ENCODE results near the gene DENND1C.
A peak's percentile ranks its signal among the peaks of the same experiment; 100 is the strongest.

The DENND1C gene

DNA sequence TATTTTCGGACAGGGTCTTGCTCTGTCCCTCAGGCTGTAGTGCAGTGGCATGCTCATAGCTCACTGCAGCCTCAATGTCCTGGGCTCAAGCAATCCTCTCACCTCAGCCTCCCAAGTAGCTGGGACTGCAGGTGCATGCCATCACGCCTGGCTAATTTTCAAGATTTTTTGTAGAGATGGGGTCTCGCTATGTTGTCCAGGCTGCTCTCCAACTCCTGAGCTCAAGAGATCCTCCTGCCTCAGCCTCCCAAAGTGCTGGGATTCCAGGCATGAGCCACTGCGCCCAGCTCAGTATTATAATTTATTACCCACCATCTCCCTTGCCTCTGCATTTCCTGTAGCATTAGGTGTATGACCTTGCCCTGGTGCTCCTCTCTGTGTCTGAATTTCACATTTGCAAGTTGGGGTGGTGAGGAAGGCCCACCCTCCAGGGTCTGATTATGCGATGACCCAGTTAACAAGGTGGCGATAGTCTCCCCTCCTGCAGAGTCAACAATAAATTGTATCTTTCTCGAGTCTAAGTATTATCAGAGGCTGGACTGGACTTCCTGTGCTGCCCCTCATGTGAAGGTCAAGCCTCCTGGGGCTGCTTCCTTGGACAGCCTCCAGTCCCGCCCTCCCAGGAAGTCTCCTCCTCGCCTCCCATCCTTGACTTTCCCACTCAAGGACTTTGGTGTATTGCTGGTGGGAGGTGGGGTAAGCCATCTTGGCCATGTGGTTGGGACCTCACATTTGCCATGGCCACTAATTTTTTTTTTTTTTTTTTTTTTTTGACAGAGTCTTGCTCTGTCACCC, 22.0 kb upstream of the DENND1C start:
- DNase-seq = no peak

DNA sequence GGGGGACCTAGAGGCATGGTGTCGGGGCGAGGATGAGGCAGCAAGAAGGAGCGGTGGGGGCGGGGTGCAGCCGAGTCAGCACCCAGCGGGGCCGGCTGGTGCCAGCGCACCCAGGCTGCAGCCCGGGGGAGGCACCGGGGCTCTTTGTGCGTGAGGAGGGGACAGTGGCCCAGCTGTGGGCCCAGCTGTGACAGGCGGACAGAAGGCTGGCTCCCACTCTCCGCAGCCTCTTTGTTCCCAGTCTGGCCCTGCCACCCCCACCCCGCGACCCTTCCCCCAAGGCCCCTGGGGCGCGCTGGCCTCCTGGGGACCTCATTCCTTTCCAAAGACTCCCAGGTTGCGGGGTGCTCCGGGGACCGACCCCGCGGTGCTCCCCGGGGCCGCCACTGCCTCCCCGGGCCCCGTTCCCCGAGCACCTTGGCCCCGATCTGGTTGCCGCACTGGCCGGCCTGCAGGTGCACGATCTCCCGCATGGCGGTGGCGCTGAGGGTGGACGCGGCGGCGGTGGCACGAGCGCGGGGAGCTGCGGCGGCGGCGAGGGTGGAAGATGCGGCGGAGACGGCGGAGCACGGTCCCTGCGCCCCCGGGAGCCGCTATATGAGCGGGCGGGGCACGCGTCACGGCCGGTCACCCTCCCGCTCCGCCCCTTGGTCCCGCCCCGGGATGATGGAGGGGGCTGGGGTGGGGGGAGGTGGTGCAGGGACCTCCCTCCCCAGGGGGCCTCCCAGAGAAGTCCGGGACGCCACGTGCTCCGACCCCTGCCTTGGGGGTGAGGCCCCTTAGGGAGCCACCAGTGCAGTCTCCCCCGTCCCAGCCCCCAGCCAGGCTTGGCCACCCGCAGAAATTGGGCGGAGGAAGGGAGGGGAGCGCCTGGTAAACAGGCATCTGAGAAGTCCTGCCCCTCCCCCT, 20.4 kb upstream of the DENND1C start, which contains the start of gene TUBB4A:
Gene TUBB4A (minus strand): TSS at position 570 of the 909 bp plus-strand sequence. CDS start 97 bp downstream, at position 473.
- DNase-seq = peak; percentile 17

DNA sequence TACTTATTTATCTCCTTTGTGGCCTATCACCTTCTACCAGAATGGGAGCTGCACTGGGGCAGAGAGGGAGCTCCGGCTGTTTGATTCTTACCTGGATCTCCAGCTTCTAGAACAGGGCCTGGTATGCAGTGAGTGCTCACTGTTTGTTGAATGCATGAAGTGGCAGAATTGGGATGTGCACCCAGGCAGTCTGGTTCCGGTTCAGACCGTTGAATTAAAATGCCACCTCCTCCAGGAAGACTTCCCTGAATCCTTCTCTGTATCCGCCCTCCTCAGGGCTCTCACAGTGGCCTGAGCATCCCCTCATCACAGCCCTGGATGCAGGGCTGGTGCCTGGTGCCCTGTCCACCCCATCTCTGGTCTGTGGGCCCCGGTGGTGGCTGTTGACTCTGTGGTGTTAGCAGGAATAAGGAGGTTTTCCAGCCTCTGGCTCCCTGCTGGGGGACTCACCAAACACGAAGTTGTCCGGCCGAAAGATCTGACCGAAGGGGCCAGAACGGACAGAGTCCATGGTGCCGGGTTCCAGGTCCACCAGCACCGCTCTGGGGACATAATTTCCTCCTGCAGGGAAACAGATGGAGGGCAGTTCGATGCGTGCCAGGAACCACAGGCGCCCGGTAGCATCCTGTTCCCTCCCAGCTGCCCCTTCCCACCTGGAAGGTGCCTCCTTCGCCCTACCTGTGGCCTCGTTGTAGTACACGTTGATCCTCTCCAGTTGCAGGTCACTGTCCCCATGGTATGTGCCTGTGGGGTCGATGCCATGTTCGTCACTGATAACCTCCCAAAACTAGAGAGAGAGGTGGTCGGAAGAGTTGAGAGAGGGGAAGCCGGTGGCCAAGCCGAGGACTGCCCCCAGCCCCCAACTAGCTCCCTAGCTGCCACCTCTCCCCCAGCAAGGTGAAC, 19.5 kb upstream of the DENND1C start:
- no peak for DNase-seq

DNA sequence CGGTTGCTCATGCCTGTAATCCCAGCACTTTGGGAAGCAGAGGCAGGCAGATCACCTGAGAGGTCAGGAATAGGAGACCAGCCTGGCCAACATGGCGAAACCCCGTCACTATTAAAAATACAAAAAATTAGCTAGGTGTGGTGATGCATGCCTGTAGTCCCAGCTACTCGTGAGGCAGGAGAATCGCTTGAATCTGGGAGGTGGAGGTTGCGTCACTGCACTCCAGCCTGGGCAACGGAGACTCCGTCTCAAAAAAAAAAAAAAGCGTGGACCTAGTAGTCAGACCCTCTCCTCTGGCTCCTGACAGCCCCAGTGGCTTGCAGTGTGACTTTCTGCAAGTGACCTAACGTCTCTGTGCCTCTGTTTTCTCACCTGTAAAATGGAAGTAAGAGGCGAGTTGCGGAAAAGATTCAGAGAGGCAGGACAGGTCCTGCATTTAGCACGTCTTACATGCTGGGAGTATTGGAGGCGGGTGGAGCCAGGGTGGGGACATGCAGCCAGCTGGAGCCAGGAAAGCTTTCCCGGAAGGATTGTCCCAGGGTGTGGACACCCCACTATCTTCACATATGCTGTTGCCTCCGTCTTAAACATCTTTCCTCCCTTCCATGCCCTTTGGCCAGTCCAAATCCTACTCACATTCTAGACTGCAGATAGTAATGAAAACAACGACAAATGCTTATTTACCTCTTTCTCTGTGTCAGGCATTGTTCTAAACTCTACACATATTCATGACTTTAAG, 17.6 kb upstream of the DENND1C start:
- no peak for DNase-seq

DNA sequence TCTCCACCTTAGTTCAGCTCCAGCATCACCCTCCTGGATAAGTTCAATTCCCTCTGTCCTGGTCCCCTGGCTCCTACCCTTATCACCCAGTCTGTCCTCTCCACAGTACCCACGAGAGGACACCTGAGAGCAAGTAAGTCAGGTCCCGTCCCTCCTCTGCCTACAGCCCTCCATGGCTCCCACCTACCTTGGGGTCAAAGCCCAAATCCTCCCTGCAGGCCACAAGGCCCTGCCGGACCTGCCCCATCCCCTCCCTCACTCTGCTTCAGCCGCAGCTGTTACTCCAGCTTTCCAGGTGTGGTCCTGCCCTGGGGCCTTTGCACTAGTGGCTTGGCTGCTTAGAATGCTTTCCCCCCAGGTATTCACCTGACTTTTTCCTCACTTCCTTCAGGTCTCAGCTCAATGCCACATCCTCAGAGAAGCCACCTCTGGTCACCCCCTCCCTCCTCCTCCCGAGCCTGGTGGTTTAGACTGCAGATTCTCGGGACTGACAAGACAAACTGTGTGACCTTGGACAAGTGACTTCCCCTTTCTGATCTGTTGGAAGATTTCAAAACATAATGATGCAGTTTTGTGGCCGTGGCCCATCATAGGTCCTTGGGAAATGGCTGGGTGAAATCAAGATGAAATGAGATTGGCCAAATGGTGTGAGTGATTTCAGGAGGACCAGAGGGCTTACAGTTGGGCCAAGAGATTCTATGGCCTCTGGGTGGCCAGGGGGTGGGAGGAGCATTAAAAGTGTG, 16.9 kb upstream of the DENND1C start:
- DNase-seq = no peak

DNA sequence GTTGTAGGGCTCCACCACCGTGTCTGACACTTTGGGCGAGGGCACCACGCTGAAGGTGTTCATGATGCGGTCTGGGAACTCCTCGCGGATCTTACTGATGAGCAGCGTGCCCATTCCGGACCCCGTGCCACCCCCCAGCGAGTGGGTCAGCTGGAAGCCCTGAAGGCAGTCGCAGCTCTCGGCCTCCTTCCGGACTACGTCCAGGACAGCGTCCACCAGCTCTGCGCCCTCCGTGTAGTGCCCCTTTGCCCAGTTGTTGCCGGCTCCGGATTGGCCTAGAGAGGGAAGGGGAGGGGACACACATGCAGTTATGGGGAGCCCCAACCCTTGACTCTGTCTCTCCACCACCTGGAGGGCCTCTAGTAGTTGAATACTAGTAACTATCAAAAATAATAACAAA, 14.4 kb upstream of the DENND1C start:
- no peak for DNase-seq

DNA sequence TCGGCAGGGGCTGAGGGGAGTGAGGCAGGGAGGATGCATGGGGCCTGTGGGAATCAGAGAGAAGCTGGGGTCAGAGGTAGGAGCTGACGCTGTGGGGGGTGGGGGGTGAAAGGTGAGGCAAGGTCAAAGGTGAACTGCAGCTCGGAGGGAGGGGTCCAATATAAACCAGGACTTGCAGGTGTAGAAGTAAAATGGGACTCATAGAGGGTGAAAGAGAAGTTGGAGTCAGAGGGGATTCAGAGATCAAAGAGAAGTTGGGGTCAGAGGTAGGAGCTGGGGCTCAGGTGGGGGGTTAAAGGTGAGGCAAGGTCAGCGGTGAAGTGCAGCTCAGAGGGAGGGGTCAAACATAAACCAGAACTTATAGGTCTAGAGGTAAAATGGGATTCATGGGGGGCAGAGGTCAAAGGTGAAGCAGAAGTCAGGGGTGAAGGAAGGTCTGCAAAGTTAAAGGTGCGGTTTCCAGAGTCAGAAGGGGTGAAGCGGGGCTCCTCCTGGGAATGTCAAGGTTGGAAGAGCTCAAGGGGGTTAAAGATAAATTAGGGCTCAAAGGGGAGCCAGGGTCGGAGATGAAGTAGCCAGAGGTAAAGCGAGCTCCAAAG, 12.9 kb upstream of the DENND1C start:
- no peak for DNase-seq

DNA sequence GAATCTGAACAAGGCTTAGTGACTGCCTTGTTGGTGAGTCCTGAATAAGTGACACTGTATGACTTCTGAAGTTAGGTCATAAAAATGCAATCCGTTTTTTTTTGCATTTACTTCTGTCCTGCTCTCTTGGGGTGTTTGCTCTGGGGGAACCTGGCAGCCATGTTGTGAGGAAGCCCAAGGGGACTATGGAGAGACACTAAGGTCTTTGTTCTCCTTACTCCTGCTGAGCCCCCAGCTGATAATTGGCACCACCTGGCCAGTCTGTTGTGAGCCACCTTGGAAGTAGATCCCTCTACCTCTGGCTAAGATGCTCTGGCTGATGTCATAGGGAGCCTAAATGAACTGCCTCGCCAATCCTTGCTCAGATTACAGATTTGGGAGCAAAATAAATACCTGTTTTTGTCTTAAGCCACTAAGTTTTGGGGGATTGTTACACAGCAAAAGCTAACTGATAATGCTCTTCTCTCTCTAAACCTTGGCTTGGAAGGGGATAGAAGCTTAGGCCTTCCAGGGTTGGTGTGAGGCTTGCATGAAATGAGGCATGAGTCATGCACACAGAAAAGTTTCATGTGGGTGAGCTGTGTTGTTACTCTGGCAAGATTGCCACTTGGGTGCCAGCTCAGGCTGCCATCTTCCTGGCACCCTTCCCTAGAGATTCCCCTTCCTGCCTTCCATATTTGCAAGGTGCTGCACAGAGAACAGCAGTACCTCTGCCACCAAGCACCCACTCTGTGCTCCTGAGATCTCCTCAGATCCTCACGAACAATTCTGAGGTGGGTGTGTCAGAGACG, 10.4 kb upstream of the DENND1C start:
- DNase-seq = no peak

DNA sequence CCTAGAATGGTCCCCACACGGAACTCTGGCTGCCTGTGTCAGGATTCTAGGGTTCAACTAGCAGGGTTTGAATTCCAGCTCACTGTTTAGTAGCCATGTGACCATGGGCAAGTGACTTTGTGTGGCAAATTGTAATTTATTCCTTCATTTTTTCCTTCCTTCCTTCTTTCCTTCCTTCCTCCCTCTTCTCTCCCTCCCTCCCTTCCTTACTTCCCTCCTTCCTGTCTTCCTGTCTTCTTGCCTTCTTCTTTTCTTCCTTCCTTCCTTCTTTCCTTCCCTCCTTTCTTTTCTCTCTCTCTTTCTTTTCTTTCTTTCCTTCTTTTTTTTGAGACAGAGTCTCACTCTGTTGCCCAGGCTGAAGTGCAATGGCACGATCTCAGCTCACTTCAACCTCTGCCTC, 8.5 kb upstream of the DENND1C start:
- DNase-seq = no peak

DNA sequence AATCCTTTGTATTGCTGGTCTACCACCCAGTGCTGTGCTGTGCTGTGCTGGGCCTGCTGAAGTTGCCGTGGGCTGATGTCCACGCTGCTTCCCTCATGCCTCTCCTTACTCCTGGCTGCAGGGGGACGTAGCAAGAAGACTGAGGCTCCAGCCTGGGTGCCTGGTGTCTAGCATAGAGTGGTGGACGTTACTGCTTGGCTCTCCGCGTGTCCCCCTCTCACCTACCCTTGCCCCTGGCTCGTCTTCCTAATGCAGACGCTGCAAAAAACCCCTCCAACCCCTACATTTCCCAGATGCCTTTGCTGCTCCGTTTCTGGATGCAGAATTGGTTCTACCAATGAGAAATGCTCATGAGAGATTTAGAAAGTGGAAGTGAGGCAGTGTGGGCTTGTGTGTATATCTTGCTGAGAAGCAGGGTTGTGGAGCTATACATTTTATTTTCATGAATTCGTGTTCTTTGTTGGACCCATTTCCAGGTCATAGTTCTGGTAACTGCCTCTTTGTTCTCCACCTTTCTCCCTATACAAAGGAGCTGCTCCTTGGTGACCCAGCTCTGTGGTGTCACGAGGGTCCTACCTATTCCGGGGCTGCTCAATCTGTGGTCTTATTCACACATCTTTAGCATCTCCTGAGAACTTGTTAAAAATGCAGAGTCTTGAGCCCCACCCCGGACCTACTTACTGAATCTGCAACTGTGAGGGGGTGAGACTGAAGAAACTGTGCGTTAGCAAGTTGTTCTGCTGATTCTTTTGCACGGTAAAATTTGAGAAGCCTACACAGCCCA, 7.9 kb upstream of the DENND1C start:
- no peak for DNase-seq

DNA sequence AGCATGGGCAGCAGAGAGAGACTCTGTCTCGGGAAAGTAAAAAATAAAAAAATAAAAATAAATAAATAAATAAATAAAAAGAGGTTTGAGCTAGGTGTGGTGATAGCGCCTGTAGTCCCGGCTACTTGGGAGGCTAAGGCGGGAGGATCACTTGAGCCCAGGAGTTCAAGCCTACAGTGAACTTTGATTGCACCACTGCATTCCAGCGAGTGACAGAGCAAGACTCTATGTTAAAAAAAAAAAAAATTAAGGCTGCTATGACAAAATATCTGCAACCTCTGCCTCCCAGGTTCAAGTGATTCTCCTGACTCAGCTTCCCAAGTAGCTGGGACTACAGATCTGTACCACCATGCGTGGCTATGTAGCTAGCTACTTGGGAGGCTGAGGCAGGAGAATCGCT, 3.2 kb upstream of the DENND1C start:
- no peak for DNase-seq

DNA sequence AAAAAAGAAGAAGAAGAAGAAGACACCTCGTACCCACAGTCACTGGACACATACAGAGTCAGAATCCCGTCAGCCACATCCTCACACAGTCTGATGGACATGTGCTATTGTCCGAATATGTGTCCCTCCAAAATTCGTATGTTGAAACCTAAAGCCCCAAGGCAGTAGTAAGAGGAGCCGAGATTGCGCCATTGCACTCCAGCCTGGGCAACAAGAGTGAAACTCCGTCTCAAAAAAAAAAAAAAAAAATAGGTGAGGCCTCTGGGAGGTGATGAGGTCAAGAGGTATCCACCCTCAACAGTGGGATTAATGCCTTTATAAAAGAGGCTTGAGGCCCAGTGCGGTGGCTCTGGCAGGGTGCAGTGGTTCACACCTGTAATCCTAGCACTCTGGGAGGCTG, 2.6 kb upstream of the DENND1C start:
- DNase-seq = no peak

DNA sequence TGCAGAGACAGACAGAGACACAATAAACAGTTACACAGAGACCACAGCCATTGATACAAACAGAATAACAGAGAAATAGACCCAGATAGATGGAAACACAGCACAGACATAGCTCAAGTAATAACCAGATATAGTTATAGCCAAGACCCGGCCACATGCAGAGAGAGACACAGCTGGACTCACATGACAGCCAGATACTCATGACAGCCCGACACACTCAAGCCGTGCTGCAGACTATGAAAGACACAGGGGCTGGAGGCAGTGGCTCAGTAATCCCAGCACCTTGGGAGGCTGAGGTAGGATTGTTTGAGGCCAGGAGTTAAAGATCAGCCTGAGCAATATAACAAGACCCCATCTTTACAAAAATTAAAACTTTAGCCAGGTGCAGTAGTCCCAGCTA, 1.6 kb upstream of the DENND1C start:
- DNase-seq = no peak

DNA sequence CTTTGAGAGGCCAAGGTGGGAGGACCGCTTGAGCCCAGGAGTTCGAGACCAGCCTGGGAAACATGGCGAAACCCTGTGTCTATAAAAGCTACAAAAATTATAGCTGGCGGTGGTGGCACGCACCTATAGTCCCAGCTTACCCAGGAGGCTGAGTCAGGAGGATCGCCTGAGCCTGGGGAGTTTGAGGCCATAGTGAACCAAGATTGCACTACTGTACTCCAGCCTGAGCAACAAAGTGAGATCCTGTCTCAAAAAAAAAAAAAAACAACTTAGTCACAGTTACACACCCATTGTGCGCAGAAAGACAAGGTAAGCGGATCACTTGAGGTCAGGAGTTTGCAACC, 728 bp upstream of the DENND1C start:
- DNase-seq = no peak

DNA sequence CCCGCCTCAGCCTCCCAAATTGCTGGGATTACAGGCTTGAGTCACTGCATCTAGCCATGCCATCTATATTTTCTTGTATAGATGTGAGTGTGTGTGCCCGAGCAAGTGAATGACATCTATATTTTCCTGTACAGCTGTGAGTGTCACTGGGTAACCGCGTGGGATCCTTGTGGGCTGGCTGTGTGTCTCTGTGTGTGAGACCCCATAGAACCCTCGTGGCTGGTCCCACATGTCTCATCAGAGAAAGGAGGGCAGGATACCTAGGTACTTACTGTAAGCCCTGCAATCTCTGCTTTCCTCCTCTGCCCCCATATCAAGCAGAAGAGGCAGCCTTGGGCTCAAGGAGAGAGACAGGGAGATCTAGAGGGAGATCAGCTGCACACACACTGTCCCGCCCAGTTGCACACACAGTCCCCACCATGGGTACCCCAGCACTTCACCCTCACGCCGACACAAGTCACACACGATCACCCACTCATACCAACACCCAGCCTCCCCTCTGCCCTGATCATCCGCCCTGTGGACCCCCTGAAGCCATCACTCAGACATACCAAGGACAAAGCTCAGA, 655 bp downstream of the DENND1C start:
- no peak for DNase-seq

DNA sequence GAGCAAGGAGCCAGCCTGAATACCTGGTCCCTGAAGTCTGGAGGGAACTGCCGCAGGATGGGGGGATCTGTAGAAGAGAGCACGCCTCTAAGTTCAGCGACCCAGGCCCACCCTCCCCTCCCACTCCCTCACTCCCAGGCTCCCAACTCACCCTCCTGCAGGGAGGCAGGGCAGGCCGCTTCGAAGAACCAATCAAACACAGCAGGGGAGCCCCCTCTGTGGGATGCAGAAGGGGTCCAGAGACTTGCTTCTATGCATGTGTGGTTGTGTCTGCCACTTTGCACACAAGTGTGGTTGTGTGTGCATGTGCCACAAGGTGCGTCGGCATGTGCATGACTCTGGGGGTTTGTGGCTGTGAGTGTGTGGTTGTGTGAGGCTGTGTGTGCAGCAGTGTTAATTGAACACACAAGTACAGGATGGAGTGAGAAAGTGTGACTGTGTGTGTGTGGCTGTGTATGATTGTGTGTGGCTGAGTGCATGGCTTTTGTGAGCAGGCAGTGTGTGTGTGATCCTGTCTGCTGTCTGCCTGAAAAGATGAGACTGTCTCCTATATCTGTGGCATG, 1.7 kb downstream of the DENND1C start:
- DNase-seq = no peak

DNA sequence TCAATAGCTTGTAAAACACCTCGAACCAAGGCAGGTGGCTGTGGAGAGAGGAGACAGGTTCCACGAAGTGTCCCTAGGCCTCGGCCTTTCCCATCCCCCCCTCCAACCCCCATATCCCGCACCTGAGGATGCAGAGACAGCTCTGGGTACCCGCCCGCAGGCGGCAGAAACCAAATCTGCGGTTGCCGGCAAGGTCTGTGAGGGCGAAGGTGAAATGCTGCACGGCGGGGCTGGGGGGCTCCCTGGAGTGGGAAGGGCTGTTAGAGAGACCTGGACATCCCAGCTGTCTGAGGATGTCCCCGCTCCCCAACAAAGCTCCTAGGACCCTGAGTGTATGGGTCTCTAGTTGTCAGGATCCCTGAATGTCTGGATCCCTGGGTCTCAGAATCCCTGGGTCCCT, 2.8 kb downstream of the DENND1C start:
- no peak for DNase-seq

DNA sequence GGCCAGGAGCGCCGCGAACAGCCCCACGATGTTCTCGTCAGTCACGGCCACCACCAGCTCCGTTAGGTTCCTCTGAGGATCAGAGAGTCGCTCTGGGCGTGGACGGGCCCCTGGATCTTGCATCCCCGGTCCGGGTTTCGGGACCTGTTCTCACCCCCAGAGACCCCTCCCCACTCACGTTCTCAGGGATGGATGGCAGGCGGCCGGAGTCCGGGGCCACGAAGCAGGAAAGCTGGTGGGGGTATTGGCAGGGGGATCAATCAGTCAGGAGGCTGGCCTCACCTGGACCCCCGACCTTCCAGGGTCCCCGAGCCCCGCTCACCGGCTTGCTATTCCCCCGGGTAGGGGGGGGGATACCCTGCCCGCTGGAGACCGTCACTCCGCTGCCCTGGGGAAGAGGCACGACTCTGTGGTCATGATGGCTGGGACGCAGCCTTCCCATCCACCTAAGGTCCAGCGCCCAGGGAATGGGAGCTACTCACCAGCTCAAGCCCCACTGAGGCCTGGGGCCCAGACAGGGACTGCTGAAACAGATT, 4.6 kb downstream of the DENND1C start:
- no peak for DNase-seq

Measured in NCI-H2171 (cell line).